Gastrocnemius medialis (tissue), 4 donors: ENCODE results near the gene DCTN2. TPM values are rescaled to one million over a fixed set of nuclear protein-coding genes. Genes with fewer than 3 reads are reported as not detected.

Experiments used
- ATAC-seq, 2 donors: fragments of 150-250 bp; one replicate each; pipeline ENCODE4 v1.9.1; 2016
- DNase-seq, 2 donors: peaks; one replicate each; pipeline ENCODE4 v3.0.0-alpha.2; 2019
- H3K27ac ChIP-seq, 4 donors: fragments of 200-600 bp; sonication (generic); 1 replicate in 1 of 4; 2 replicates in 3 of 4; pipeline ENCODE4 v1.5.1; 2016 to 2018; ENCODE audit warnings: mild to moderate bottlenecking in 2 of 4, moderate library complexity in 1 of 4
- H3K27me3 ChIP-seq, 3 donors: fragments of 200-600 bp; sonication (generic) in 2 of 3; 1 replicate in 1 of 3; 2 replicates in 2 of 3; pipeline versions ENCODE4 v1.5.1 to v1.6.0; 2016 to 2019; ENCODE audit warnings: mild to moderate bottlenecking in 1 of 3, moderate library complexity in 1 of 3
- H3K36me3 ChIP-seq, 2 donors: fragments of 200-600 bp; sonication (generic) in 1 of 2; one replicate each; pipeline ENCODE4 v1.5.1; 2017 to 2018
- H3K4me1 ChIP-seq, 2 donors: fragments of 200-600 bp; sonication (generic) in 1 of 2; one replicate each; pipeline ENCODE4 v1.5.1; 2016 to 2017; ENCODE audit warnings: mild to moderate bottlenecking in 2 of 2
- H3K4me3 ChIP-seq, 4 donors: fragments of 200-600 bp; sonication (generic) in 3 of 4; 1 replicate in 1 of 4; 2 replicates in 3 of 4; pipeline ENCODE4 v1.5.1; 2016 to 2019; ENCODE audit warnings: mild to moderate bottlenecking in 2 of 4
- H3K9me3 ChIP-seq, 3 donors: fragments of 200-600 bp; sonication (generic) in 2 of 3; 1 replicate in 1 of 3; 2 replicates in 2 of 3; pipeline ENCODE4 v1.5.1; 2016 to 2019
- POLR2A ChIP-seq, 2 donors: fragments of 450-650 bp; IDR thresholded peaks; one replicate each; pipeline ENCODE4 v1.6.1; 2017; ENCODE audit warnings: antibody characterized with exemption in 2 of 2, mild to moderate bottlenecking in 2 of 2, moderate library complexity in 2 of 2
- in situ Hi-C, 4 donors: fragments of 200-750 bp; cut with MboI; loops; one replicate each; pipeline versions ENCODE4 v1.15.0 to v1.8.0; 2017; ENCODE audit warnings: low sequenced_read_pairs in 4 of 4
- intact Hi-C: fragments of 100-400 bp; cut with DNase I; formaldehyde crosslinking; loops from one replicate; pipeline ENCODE4 v1.15.1; 2023; ENCODE audit warnings: low total_unique reads
- total RNA-seq, 4 donors: library from RNA; depleted of rRNA; stranded (reverse); fragments of >200 nt; gene quantifications; one replicate each; pipeline versions ENCODE4 v1.1.0 to v1.2.3, GENCODE V29; 2016
- TF ChIP-seq, protein P1 (sequence below), 5 experiments: fragments of 450-650 bp in 3 of 5; fragments of 200-600 bp in 2 of 5; sonication (generic) in 2 of 5; IDR thresholded peaks in 4 of 5; conservative IDR thresholded peaks in 1 of 5; 1 replicate in 4 of 5; 2 replicates in 1 of 5; pipeline ENCODE4 v1.5.1; 2016 to 2019; ENCODE audit warnings: antibody characterized with exemption in 5 of 5, mild to moderate bottlenecking in 3 of 5, moderate library complexity in 3 of 5

The DCTN2 gene
- total RNA-seq, 4 donors from 2014 or later: 147 to 265 (median 177) TPM

DNA sequence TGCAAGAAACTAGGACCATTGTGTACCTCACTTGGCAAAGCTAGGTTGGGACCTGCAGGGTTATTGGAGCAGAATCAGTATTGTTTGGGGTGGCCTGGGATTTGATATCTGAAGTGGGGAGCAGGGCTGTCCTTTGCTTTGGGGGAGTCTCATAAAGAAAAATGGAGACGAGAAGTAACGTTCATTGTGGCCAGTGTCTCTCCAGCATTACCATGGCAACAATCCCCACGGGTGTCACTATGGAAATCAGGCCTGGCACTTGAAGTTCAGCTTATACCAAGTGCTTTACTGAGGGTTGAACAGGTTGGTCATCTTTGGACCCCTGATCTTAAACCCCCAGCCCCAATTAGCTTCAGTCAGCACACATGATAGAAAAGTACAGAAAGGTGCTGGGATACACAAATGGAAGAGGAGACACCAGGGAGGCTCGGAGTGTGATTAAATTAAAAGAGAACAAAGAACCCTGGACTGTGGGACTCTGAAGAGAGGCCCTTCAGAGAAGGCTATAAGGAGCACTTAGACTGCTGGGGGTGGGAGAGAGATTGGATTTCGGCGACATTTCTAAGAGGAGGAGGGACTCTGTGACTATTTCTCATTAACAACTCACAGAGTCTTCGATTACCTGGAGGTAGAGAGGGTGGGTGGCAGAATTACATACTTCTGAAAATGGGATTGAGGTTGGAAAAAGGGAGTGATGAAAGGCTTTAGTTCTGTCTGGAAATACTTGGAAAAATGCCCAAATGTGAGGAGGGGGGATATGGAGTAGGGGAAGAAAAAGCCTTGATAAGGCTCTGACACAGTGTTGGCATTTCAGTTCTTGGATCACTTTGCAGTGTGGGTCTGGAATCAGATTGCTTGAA, 6.6 kb upstream of the DCTN2 start:
- Histone ChIP-seq H3K9me3 (no peaks in the 10 kb centered on the region), H3K27ac (no peak overlapping the region), H3K4me3 (no peak overlapping the region), H3K27me3 (peaks cover 17 to 29% (median 21%) of the 10 kb centered on the region in 3 donors), H3K36me3 (no peaks in the 10 kb centered on the region), H3K4me1 (peaks cover 0 to 3% of the 10 kb centered on the region in 2 donors)
- DNase-seq (no peak), ATAC-seq (no peak)
- in situ Hi-C loops (no loop called here), intact Hi-C loops (no loop called here)
- no peak for TF ChIP-seq POLR2A (IDR thresholded peaks at IDR 0.05)
- TF ChIP-seq, protein P1, sequence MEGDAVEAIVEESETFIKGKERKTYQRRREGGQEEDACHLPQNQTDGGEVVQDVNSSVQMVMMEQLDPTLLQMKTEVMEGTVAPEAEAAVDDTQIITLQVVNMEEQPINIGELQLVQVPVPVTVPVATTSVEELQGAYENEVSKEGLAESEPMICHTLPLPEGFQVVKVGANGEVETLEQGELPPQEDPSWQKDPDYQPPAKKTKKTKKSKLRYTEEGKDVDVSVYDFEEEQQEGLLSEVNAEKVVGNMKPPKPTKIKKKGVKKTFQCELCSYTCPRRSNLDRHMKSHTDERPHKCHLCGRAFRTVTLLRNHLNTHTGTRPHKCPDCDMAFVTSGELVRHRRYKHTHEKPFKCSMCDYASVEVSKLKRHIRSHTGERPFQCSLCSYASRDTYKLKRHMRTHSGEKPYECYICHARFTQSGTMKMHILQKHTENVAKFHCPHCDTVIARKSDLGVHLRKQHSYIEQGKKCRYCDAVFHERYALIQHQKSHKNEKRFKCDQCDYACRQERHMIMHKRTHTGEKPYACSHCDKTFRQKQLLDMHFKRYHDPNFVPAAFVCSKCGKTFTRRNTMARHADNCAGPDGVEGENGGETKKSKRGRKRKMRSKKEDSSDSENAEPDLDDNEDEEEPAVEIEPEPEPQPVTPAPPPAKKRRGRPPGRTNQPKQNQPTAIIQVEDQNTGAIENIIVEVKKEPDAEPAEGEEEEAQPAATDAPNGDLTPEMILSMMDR (IDR thresholded peaks at IDR 0.05 in 4 of 5, conservative IDR thresholded peaks at IDR 0.05 in 1 of 5): no peak

DNA sequence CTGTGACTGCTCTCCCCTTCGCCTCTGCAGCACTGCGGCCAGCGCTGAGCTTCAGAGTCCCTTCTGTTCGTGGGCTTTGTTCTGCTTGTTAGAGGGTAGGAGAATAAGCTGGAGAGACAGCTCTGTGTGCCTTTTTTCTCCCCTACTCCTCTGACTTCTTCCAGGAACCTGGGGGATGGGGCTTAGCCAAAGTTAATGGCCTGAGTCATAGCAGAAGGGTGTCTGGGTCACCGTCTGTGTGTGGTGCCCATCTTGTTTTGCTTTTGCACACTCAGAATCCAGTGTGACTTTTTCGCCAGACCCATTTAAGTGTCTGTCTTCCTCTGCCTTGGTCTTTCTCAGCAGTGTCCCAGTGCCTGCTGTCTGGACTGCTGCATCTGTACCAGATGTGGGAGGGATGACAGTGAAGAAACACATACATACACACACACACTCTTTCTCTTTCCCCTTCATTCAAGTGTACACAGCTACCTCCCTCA, 5.9 kb upstream of the DCTN2 start:
- in situ Hi-C loops: no loop called here
- Histone ChIP-seq H3K4me1 (peaks cover 0 to 3% of the 10 kb centered on the region in 2 donors), H3K27me3 (peaks cover 21 to 33% (median 21%) of the 10 kb centered on the region in 3 donors)

DNA sequence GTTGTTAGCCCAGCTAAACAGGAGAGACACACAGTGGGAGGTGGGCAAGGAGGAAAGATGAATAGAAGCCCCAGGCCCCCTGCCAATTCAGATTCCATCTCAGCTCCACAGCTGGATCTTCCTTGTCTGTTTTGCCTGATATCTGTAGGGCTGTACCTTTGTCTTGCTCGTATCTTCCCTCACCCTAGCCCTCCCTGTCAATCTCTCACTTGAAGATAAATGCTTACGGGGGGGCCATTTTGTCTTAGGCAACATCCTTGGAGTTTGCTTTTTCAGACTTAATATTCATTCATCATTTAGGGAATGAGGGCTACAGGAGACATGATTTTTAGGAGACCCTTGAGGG, 5.3 kb upstream of the DCTN2 start:
- no peak for DNase-seq
- H3K9me3 ChIP-seq: no peaks in the 10 kb centered on the region
- in situ Hi-C loops: no loop called here
- no peak overlapping the region for H3K4me3 ChIP-seq
- TF ChIP-seq, protein P1 (IDR thresholded peaks at IDR 0.05 in 4 of 5, conservative IDR thresholded peaks at IDR 0.05 in 1 of 5): no peak
- TF ChIP-seq POLR2A (IDR thresholded peaks at IDR 0.05): no peak
- intact Hi-C loops: no loop called here
- no peaks in the 10 kb centered on the region for H3K36me3 ChIP-seq
- H3K27ac ChIP-seq: no peak overlapping the region
- no peak for ATAC-seq
- H3K27me3 ChIP-seq: peaks cover 21 to 33% (median 21%) of the 10 kb centered on the region in 3 donors
- peaks cover 3% of the 10 kb centered on the region in 2 donors for H3K4me1 ChIP-seq

More for the DNA sequence above, 5.9 kb upstream of the DCTN2 start:
- DNase-seq (no peak), ATAC-seq (no peak)
- no peaks in the 10 kb centered on the region for H3K9me3 ChIP-seq
- H3K4me3 ChIP-seq: no peak overlapping the region
- intact Hi-C loops: no loop called here
- H3K27ac ChIP-seq: no peak overlapping the region
- no peaks in the 10 kb centered on the region for H3K36me3 ChIP-seq
- TF ChIP-seq POLR2A (IDR thresholded peaks at IDR 0.05): no peak
- TF ChIP-seq, protein P1 (IDR thresholded peaks at IDR 0.05 in 4 of 5, conservative IDR thresholded peaks at IDR 0.05 in 1 of 5): no peak

DNA sequence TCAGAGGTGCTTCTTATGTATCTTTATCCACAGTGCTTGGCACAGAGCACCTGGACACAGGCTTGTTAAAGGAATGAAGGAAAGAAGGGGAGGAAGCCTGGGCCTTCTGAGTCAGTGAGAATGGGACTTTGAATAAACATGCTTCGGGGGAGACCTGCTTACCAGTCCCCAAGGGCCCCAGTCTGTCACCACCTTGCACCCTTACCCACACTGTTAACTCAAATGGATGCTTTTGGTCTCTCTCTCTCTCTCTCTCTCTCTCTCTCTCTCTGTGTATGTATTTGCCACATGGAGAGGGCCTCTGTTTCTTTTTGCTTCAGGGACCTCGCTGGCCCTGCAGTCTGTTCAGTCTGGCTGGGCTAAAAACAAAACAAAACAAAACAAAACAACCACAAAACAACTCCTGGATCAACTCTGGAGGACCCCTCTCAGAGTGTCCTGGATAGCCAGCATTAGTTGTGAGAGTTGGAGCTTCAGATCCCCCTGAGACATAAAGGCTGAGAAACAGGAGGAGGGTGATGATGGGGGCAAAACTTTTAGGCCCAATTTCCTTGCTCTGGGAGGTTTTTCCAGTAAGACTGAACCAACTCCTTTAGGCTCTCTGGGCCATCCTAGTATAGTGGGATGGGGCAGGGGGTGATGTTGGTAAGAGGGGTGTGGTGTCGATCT, 4.8 kb upstream of the DCTN2 start:
- in situ Hi-C loops (no loop called here), intact Hi-C loops (no loop called here)
- ATAC-seq: no peak
- Histone ChIP-seq H3K36me3 (no peaks in the 10 kb centered on the region), H3K9me3 (no peaks in the 10 kb centered on the region), H3K27ac (no peak overlapping the region), H3K27me3 (peaks cover 21 to 33% (median 21%) of the 10 kb centered on the region in 3 donors), H3K4me3 (no peak overlapping the region), H3K4me1 (peaks cover 3% of the 10 kb centered on the region in 2 donors)
- no peak for DNase-seq
- TF ChIP-seq, protein P1 (IDR thresholded peaks at IDR 0.05 in 4 of 5, conservative IDR thresholded peaks at IDR 0.05 in 1 of 5): no peak
- TF ChIP-seq POLR2A (IDR thresholded peaks at IDR 0.05): no peak
